Gastrocnemius medialis (tissue), 4 donors: ENCODE results near the gene ADPRHL1.

Experiments used
- POLR2A ChIP-seq, 2 donors: fragments of 450-650 bp; IDR thresholded peaks; one replicate each; pipeline ENCODE4 v1.6.1; 2017; ENCODE audit warnings: antibody characterized with exemption in 2 of 2, mild to moderate bottlenecking in 2 of 2, moderate library complexity in 2 of 2
- TF ChIP-seq, protein P1 (sequence below), 5 experiments: fragments of 450-650 bp in 3 of 5; fragments of 200-600 bp in 2 of 5; sonication (generic) in 2 of 5; IDR thresholded peaks in 4 of 5; conservative IDR thresholded peaks in 1 of 5; 1 replicate in 4 of 5; 2 replicates in 1 of 5; pipeline ENCODE4 v1.5.1; 2016 to 2019; ENCODE audit warnings: antibody characterized with exemption in 5 of 5, mild to moderate bottlenecking in 3 of 5, moderate library complexity in 3 of 5

- TF ChIP-seq, protein P1, sequence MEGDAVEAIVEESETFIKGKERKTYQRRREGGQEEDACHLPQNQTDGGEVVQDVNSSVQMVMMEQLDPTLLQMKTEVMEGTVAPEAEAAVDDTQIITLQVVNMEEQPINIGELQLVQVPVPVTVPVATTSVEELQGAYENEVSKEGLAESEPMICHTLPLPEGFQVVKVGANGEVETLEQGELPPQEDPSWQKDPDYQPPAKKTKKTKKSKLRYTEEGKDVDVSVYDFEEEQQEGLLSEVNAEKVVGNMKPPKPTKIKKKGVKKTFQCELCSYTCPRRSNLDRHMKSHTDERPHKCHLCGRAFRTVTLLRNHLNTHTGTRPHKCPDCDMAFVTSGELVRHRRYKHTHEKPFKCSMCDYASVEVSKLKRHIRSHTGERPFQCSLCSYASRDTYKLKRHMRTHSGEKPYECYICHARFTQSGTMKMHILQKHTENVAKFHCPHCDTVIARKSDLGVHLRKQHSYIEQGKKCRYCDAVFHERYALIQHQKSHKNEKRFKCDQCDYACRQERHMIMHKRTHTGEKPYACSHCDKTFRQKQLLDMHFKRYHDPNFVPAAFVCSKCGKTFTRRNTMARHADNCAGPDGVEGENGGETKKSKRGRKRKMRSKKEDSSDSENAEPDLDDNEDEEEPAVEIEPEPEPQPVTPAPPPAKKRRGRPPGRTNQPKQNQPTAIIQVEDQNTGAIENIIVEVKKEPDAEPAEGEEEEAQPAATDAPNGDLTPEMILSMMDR (IDR thresholded peaks at IDR 0.05 in 4 of 5, conservative IDR thresholded peaks at IDR 0.05 in 1 of 5), result no peak
- TF ChIP-seq POLR2A (IDR thresholded peaks at IDR 0.05), result no peak
Observed at GRCh38 chr13:113475911-113476310, 22.6 kb upstream of the ADPRHL1 start.
